ENCODE measurements around the gene PREX1.

- TF ChIP-seq, protein P1, sequence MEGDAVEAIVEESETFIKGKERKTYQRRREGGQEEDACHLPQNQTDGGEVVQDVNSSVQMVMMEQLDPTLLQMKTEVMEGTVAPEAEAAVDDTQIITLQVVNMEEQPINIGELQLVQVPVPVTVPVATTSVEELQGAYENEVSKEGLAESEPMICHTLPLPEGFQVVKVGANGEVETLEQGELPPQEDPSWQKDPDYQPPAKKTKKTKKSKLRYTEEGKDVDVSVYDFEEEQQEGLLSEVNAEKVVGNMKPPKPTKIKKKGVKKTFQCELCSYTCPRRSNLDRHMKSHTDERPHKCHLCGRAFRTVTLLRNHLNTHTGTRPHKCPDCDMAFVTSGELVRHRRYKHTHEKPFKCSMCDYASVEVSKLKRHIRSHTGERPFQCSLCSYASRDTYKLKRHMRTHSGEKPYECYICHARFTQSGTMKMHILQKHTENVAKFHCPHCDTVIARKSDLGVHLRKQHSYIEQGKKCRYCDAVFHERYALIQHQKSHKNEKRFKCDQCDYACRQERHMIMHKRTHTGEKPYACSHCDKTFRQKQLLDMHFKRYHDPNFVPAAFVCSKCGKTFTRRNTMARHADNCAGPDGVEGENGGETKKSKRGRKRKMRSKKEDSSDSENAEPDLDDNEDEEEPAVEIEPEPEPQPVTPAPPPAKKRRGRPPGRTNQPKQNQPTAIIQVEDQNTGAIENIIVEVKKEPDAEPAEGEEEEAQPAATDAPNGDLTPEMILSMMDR (conservative IDR thresholded peaks at IDR 0.05): no peak
- TF ChIP-seq EZH2 (IDR thresholded peaks at IDR 0.05; ENCODE audit: low read depth): no peak
Observed at GRCh38 chr20:48631114-48632016, 196.4 kb downstream of the PREX1 start.

Measured in PC-9 (cell line).